GM21526 (cell line): ENCODE data around the gene MYH14.
"Not testable (repeated sequence)": the region's sequence is repeated elsewhere in the genome, so short reads cannot be mapped to it uniquely, and the experiment has no call there.

Source experiments
- ATAC-seq: cut with Tn5 transposase; IDR thresholded peaks from one replicate; pipeline ENCODE4 v1.9.1; 2021; ENCODE audit warnings: moderate library complexity; ENCODE audit not compliant: unreplicated experiment, low FRiP score

MYH14 gene

GRCh38 chr19:50353487-50353880, 150.1 kb downstream of the MYH14 start:
- not testable (repeated sequence) for ATAC-seq

- ATAC-seq = no peak
Measured at GRCh38 chr19:50356691-50357177, 153.3 kb downstream of the MYH14 start.

GRCh38 chr19:50357178-50358100, 154.0 kb downstream of the MYH14 start:
- ATAC-seq = no peak

- no peak for ATAC-seq
Measured at GRCh38 chr19:50358483-50359327, 155.3 kb downstream of the MYH14 start.

GRCh38 chr19:50359328-50359818, 156.0 kb downstream of the MYH14 start:
- no peak for ATAC-seq
